H1 (cell line): ENCODE data around the gene MMP8. TPM values are rescaled to one million over a fixed set of nuclear protein-coding genes. Genes with fewer than 3 reads are reported as not detected.

ENCODE experiments used
- CTCF ChIA-PET: fragments of 300-600 bp; sonication (Branson Sonifier 250); formaldehyde crosslinking; loops from one replicate; lab custom pipeline; 2021; ENCODE audit not compliant: partially characterized antibody; lab: Charles Lee
- POLR2A ChIA-PET: fragments of 300-600 bp; sonication (Branson Sonifier 250); formaldehyde crosslinking; loops from one replicate; lab custom pipeline; 2021; ENCODE audit warnings: inconsistent platforms; ENCODE audit not compliant: partially characterized antibody; lab: Charles Lee
- DNase-seq, 2 experiments: peaks; one replicate each; pipeline versions ENCODE4 v3.0.0 to v3.0.0-alpha.2; 2010 to 2022; ENCODE audit warnings: low spot score in 2 of 2, low read depth in 1 of 2, mixed read lengths in 1 of 2
- FAIRE-seq: peaks from 2 replicates; lab custom pipeline; 2011; peaks lifted over from hg19 to GRCh38; lab: Jason Lieb, UNC
- H2AFZ ChIP-seq: 2 replicates; pipeline ENCODE4 v1.8.1; 2012; ENCODE audit warnings: low read length, inconsistent platforms
- H2AK5ac ChIP-seq: 2 replicates; pipeline ENCODE4 v1.6.1; 2013; ENCODE audit warnings: low read depth, low read length
- H2BK120ac ChIP-seq: replicated peaks from 2 replicates; pipeline ENCODE3; 2013; ENCODE audit warnings: low read depth, low read length, inconsistent platforms
- H2BK12ac ChIP-seq: 2 replicates; pipeline ENCODE4 v1.6.1; 2013; ENCODE audit warnings: low read depth, low read length
- H2BK15ac ChIP-seq: 2 replicates; pipeline ENCODE4 v1.6.1; 2013; ENCODE audit warnings: low read length
- H2BK20ac ChIP-seq: 2 replicates; pipeline ENCODE4 v1.6.1; 2013; ENCODE audit warnings: low read length
- H2BK5ac ChIP-seq: 2 replicates; pipeline ENCODE4 v1.6.1; 2013; ENCODE audit warnings: low read depth, low read length
- H3K14ac ChIP-seq: 2 replicates; pipeline ENCODE4 v1.6.1; 2013; ENCODE audit warnings: inconsistent platforms; ENCODE audit not compliant: insufficient read length
- H3K18ac ChIP-seq: 2 replicates; pipeline ENCODE4 v1.6.1; 2013; ENCODE audit warnings: low read length; ENCODE audit errors: extremely low read depth
- H3K23ac ChIP-seq: 2 replicates; pipeline ENCODE4 v1.6.1; 2013; ENCODE audit warnings: inconsistent platforms; ENCODE audit not compliant: insufficient read length
- H3K23me2 ChIP-seq: 2 replicates; pipeline ENCODE4 v1.6.1; 2013; ENCODE audit warnings: low read depth, low read length
- H3K27ac ChIP-seq: 2 replicates; pipeline ENCODE4 v1.6.1; 2011; ENCODE audit warnings: low read depth, low read length, inconsistent platforms
- H3K27me3 ChIP-seq, 4 experiments: replicated peaks in 1 of 4; 1 replicate in 1 of 4; 2 replicates in 3 of 4; pipeline versions ENCODE4 v1.6.1 to v1.8.1; 2011 to 2013; ENCODE audit warnings: low read length in 3 of 4, mild to moderate bottlenecking in 3 of 4, inconsistent platforms in 2 of 4, mixed read lengths in 2 of 4, moderate library complexity in 1 of 4; ENCODE audit not compliant: control insufficient read depth in 3 of 4, insufficient read depth in 3 of 4; ENCODE audit errors: extremely low read depth in 1 of 4
- H3K36me3 ChIP-seq, 4 experiments: 2 replicates each; pipeline versions ENCODE4 v1.6.1 to v1.8.1; 2011 to 2013; ENCODE audit warnings: mild to moderate bottlenecking in 4 of 4, low read length in 3 of 4, moderate library complexity in 2 of 4, control low read depth in 1 of 4, inconsistent platforms in 1 of 4; ENCODE audit not compliant: insufficient read depth in 4 of 4, control insufficient read depth in 2 of 4
- H3K4ac ChIP-seq: replicated peaks from 2 replicates; pipeline ENCODE3; 2013; ENCODE audit warnings: low read length, low read depth, mixed read lengths, inconsistent platforms; ENCODE audit not compliant: insufficient read length
- H3K4me1 ChIP-seq, 4 experiments: replicated peaks in 1 of 4; 1 replicate in 1 of 4; 2 replicates in 3 of 4; pipeline versions ENCODE4 v1.6.1 to v1.8.1; 2011 to 2013; ENCODE audit warnings: low read length in 3 of 4, inconsistent platforms in 2 of 4, mixed read lengths in 1 of 4; ENCODE audit not compliant: insufficient read depth in 4 of 4, control insufficient read depth in 3 of 4
- H3K4me2 ChIP-seq, 2 experiments: 2 replicates each; pipeline versions ENCODE4 v1.6.1 to v1.8.1; 2011 to 2013; ENCODE audit warnings: low read depth in 2 of 2, low read length in 2 of 2, control low read depth in 1 of 2, inconsistent platforms in 1 of 2, mild to moderate bottlenecking in 1 of 2; ENCODE audit not compliant: insufficient read depth in 1 of 2
- H3K4me3 ChIP-seq, 4 experiments: fragments of 200-600, 300-600 bp in 1 of 4; sonication (generic), shearing (Covaris generic), sonication (Bioruptor Twin) in 1 of 4; 2 replicates each; pipeline versions ENCODE4 v1.5.1 to v1.8.1; 2011 to 2016; ENCODE audit warnings: low read length in 4 of 4, low read depth in 3 of 4, control low read depth in 2 of 4, inconsistent platforms in 2 of 4, mild to moderate bottlenecking in 2 of 4, mixed read lengths in 1 of 4, moderate library complexity in 1 of 4; ENCODE audit not compliant: insufficient read depth in 2 of 4; ENCODE audit errors: extremely low read depth in 1 of 4
- H3K56ac ChIP-seq: replicated peaks from 2 replicates; pipeline ENCODE3; 2013; ENCODE audit warnings: low read depth, mild to moderate bottlenecking, mixed read lengths, low read length, inconsistent platforms; ENCODE audit not compliant: insufficient read length
- H3K79me1 ChIP-seq: 2 replicates; pipeline ENCODE4 v1.6.1; 2013; ENCODE audit warnings: low read depth, low read length, control low read depth
- H3K79me2 ChIP-seq, 2 experiments: 2 replicates each; pipeline versions ENCODE4 v1.6.1 to v1.8.1; 2012 to 2013; ENCODE audit warnings: low read length in 2 of 2, mild to moderate bottlenecking in 2 of 2, inconsistent platforms in 1 of 2; ENCODE audit not compliant: insufficient read depth in 2 of 2, control insufficient read depth in 1 of 2
- H3K9ac ChIP-seq, 4 experiments: replicated peaks in 1 of 4; 1 replicate in 1 of 4; 2 replicates in 3 of 4; pipeline versions ENCODE4 v1.6.1 to v1.8.1; 2011 to 2013; ENCODE audit warnings: low read depth in 3 of 4, low read length in 3 of 4, control low read depth in 2 of 4, mild to moderate bottlenecking in 2 of 4, moderate library complexity in 2 of 4, inconsistent platforms in 1 of 4; ENCODE audit errors: extremely low read depth in 1 of 4
- H3K9me3 ChIP-seq, 2 experiments: 2 replicates each; pipeline versions ENCODE4 v1.6.1 to v1.8.1; 2012 to 2013; ENCODE audit warnings: mild to moderate bottlenecking in 2 of 2, moderate library complexity in 2 of 2, control low read depth in 1 of 2, inconsistent platforms in 1 of 2, low read depth in 1 of 2, low read length in 1 of 2, mixed read lengths in 1 of 2; ENCODE audit not compliant: insufficient read depth in 2 of 2
- H4K20me1 ChIP-seq, 2 experiments: replicated peaks in 1 of 2; 2 replicates each; pipeline versions ENCODE3 to v1.8.1; 2011 to 2013; ENCODE audit warnings: inconsistent platforms in 2 of 2, low read length in 2 of 2, mild to moderate bottlenecking in 1 of 2; ENCODE audit not compliant: insufficient read depth in 2 of 2, control insufficient read depth in 1 of 2
- H4K5ac ChIP-seq: 2 replicates; pipeline ENCODE4 v1.6.1; 2013; ENCODE audit warnings: low read length, low read depth, mixed read lengths, inconsistent platforms; ENCODE audit not compliant: insufficient read length
- H4K8ac ChIP-seq: 2 replicates; pipeline ENCODE4 v1.8.0; 2013; ENCODE audit warnings: mild to moderate bottlenecking, moderate library complexity, low read length, inconsistent platforms; ENCODE audit not compliant: insufficient read depth; ENCODE audit errors: extremely low read depth
- H4K91ac ChIP-seq: replicated peaks from 2 replicates; pipeline ENCODE3; 2013; ENCODE audit warnings: low read length, mixed read lengths, inconsistent platforms; ENCODE audit not compliant: insufficient read length
- CBX5 ChIP-seq: fragments of 300-800, 300-1000 bp; sonication (generic); IDR thresholded peaks from 2 replicates; pipeline ENCODE4 v1.7.1; 2016; ENCODE audit warnings: antibody characterized with exemption, low read length, low read depth
- EGR1 ChIP-seq: IDR thresholded peaks from 2 replicates; pipeline ENCODE4 v1.6.1; 2011; ENCODE audit warnings: low read depth, low read length, borderline replicate concordance
- JUN ChIP-seq: IDR thresholded peaks from 2 replicates; pipeline ENCODE4 v1.6.1; 2011; ENCODE audit warnings: low read depth, mild to moderate bottlenecking, improper control_type of control experiment, low read length
- KDM4A ChIP-seq: IDR thresholded peaks from one replicate; pipeline ENCODE4 v1.7.1; 2012; ENCODE audit warnings: low read depth, mild to moderate bottlenecking, moderate library complexity, low read length, inconsistent platforms; ENCODE audit not compliant: severe bottlenecking
- POLR2A ChIP-seq, 2 experiments: IDR thresholded peaks; 1 replicate in 1 of 2; 2 replicates in 1 of 2; pipeline ENCODE4 v1.6.1; 2011; ENCODE audit warnings: low read depth in 2 of 2, low read length in 2 of 2, mild to moderate bottlenecking in 2 of 2; ENCODE audit errors: control extremely low read depth in 1 of 2
- POLR2AphosphoS5 ChIP-seq: IDR thresholded peaks from 2 replicates; pipeline ENCODE4 v1.6.1; 2011; ENCODE audit warnings: low read depth, low read length
- RXRA ChIP-seq: IDR thresholded peaks from 2 replicates; pipeline ENCODE4 v1.6.1; 2011; ENCODE audit warnings: low read depth, mild to moderate bottlenecking, low read length, moderate library complexity; ENCODE audit not compliant: insufficient read depth
- SIN3A ChIP-seq, 2 experiments: IDR thresholded peaks in 1 of 2; conservative IDR thresholded peaks in 1 of 2; 2 replicates each; pipeline ENCODE4 v1.6.1; 2011 to 2012; ENCODE audit warnings: low read length in 2 of 2, improper control_type of control experiment in 1 of 2, low read depth in 1 of 2, mild to moderate bottlenecking in 1 of 2
- polyA plus RNA-seq, 7 experiments: library from polyadenylated mRNA; depleted of rRNA in 3 of 7; stranded (reverse) in 5 of 7; unstranded in 2 of 7; fragments of >200 nt in 5 of 7; fragments of 200-250 nt in 2 of 7; gene quantifications; 1 replicate in 5 of 7; 2 replicates in 1 of 7; 4 replicates in 1 of 7; pipeline versions ENCODE4 v1.2.1 to v1.2.3, GENCODE V29; 2011 to 2013; ENCODE audit warnings: missing spikeins in 2 of 7, mixed read lengths in 2 of 7
- total RNA-seq: library from RNA; stranded (reverse); fragmentation: NEBNext Ultra II Directional; extraction: Animal tissue kit (Norgen Biotek cat#: 25700); gene quantifications from 2 replicates; pipeline ENCODE4 v1.2.1, GENCODE V29; 2021
- TF ChIP-seq, protein P1 (sequence below): IDR thresholded peaks from 2 replicates; pipeline ENCODE4 v1.6.1; 2012; ENCODE audit warnings: inconsistent platforms
- TF ChIP-seq, protein P2 (sequence below): IDR thresholded peaks from 2 replicates; pipeline ENCODE4 v1.6.1; 2012; ENCODE audit warnings: inconsistent platforms

MMP8 gene
- total and polyA plus RNA-seq, 2 of the 8 experiments (the other 6 are each of a cell fraction or from before 2014, with no cell fraction given), result not detected

DNA sequence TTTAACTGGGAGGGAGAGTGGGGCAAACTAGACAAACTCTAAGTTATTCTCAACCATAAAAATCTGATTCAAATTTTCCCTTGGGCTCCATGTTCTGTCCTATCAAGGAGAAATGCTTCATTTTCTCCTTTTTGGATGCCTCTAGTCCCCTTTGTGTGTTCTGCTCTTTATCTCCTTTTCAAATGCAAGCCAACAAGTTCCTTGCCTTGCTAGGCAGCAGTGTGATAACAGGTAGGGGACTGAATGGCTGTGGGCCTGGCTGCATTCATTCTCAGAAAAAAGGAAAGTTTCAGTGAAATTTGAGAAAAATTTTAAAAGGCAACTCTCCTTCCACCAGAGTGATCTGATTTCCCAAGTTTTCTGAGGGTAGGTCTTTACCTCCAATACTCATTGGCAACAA is 26.9 kb upstream of the MMP8 start:
- Histone ChIP-seq H2BK15ac (no peak overlapping the region), H3K56ac (no peak overlapping the region), H3K18ac (no peak overlapping the region), H2AK5ac (no peak overlapping the region), H3K27me3 (no peaks in the 10 kb centered on the region), H3K4me2 (0 out of 4 replicates have a peak overlapping the region, but pooled peaks of 1 of the 2 experiments have one; percentile 1), H3K9ac (no peak overlapping the region), H3K4me3 (no peak overlapping the region), H3K23me2 (no peaks in the 10 kb centered on the region), H3K9me3 (no peaks in the 10 kb centered on the region), H3K27ac (no peak overlapping the region), H3K14ac (no peak overlapping the region), H2BK20ac (no peak overlapping the region), H4K91ac (no peak overlapping the region), H2BK5ac (no peak overlapping the region), H3K23ac (no peak overlapping the region), H2AFZ (peak overlapping the region; percentile 82; the same call in 1 of the 2 replicates), H3K4ac (no peak overlapping the region), H4K20me1 (no peaks in the 10 kb centered on the region), H2BK12ac (no peak overlapping the region), H3K79me1 (no peaks in the 10 kb centered on the region), H3K4me1 (peaks cover 0 to 5% (median 4%) of the 10 kb centered on the region in 4 experiments; a peak in 4 of 7 replicates), H4K8ac (no peak overlapping the region), H3K79me2 (no peaks in the 10 kb centered on the region), H3K36me3 (peaks cover 0 to 5% (median 0%) of the 10 kb centered on the region in 4 experiments; a peak in 3 of 8 replicates), H2BK120ac (no peak overlapping the region), H4K5ac (no peak overlapping the region)
- CTCF ChIA-PET, result no interaction called here
- POLR2A ChIA-PET, result no interaction called here
- FAIRE-seq (no peak), DNase-seq (no peak)
- TF ChIP-seq EGR1, result no peak
- TF ChIP-seq POLR2A (IDR thresholded peaks at IDR 0.05; ENCODE audit: control extremely low read depth in 1 of 2, low read depth in 2 of 2, low read length in 2 of 2), result no peak
- TF ChIP-seq CBX5, result no peak
- TF ChIP-seq POLR2AphosphoS5, result no peak
- TF ChIP-seq JUN, result no peak
- TF ChIP-seq, protein P1, sequence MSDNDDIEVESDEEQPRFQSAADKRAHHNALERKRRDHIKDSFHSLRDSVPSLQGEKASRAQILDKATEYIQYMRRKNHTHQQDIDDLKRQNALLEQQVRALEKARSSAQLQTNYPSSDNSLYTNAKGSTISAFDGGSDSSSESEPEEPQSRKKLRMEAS, result no peak
- TF ChIP-seq SIN3A (conservative IDR thresholded peaks at IDR 0.05 in 1 of 2, IDR thresholded peaks at IDR 0.05 in 1 of 2; ENCODE audit: low read depth in 1 of 2, low read length in 2 of 2), result no peak
- no peak for TF ChIP-seq KDM4A
- TF ChIP-seq RXRA, result no peak
- TF ChIP-seq, protein P2, sequence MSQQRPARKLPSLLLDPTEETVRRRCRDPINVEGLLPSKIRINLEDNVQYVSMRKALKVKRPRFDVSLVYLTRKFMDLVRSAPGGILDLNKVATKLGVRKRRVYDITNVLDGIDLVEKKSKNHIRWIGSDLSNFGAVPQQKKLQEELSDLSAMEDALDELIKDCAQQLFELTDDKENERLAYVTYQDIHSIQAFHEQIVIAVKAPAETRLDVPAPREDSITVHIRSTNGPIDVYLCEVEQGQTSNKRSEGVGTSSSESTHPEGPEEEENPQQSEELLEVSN, result no peak
